Bronchial epithelial cell (primary cell): Measurements from ENCODE around the gene NRP1. TPM values are rescaled to one million over a fixed set of nuclear protein-coding genes. Genes with fewer than 3 reads are reported as not detected.

Source experiments
- DNase-seq: peaks from one replicate; pipeline ENCODE4 v3.0.0-alpha.2; 2010; ENCODE audit warnings: low read depth
- FAIRE-seq: peaks from 2 replicates; lab custom pipeline; 2011; peaks lifted over from hg19 to GRCh38; lab: Jason Lieb, UNC
- H3K27me3 ChIP-seq: 2 replicates; pipeline ENCODE4 v1.5.1; 2011; ENCODE audit warnings: low read length; ENCODE audit not compliant: control insufficient read depth, insufficient read depth
- H3K36me3 ChIP-seq: 2 replicates; pipeline ENCODE4 v1.5.1; 2011; ENCODE audit warnings: low read length; ENCODE audit not compliant: control insufficient read depth, insufficient read depth
- H3K4me3 ChIP-seq: 2 replicates; pipeline ENCODE4 v1.5.1; 2011; ENCODE audit warnings: mild to moderate bottlenecking, low read depth, low read length, control low read depth
- CTCF ChIP-seq: IDR thresholded peaks from 2 replicates; pipeline ENCODE4 v1.5.1; 2011; ENCODE audit warnings: mild to moderate bottlenecking, moderate library complexity, low read length, control low read depth, inconsistent platforms; ENCODE audit not compliant: insufficient read depth, severe bottlenecking
- total RNA-seq: library from RNA; depleted of rRNA; stranded (reverse); fragments of >200 nt; gene quantifications from 2 replicates; pipeline ENCODE4 v1.2.1, GENCODE V29; 2014

NRP1 gene
- total RNA-seq, 1 donor from 2014 or later = 21.6 TPM

GRCh38 chr10:33376976-33377657, 42.6 kb upstream of the NRP1 start:
- DNase-seq = peak; percentile 88
- Histone ChIP-seq H3K27me3 (no peaks in the 10 kb centered on the region), H3K4me3 (no peak overlapping the region), H3K36me3 (no peaks in the 10 kb centered on the region)
- TF ChIP-seq CTCF = no peak
- no peak for FAIRE-seq

- no peak for TF ChIP-seq CTCF
- DNase-seq (peak; percentile 4), FAIRE-seq (peak; percentile 62)
Observed at GRCh38 chr10:33376476-33376875, 42.0 kb upstream of the NRP1 start.

GRCh38 chr10:33373263-33373662, 38.8 kb upstream of the NRP1 start:
- no peak for DNase-seq
- Histone ChIP-seq H3K27me3 (no peaks in the 10 kb centered on the region), H3K36me3 (no peaks in the 10 kb centered on the region), H3K4me3 (no peak overlapping the region)
- FAIRE-seq = no peak
- no peak for TF ChIP-seq CTCF

More at GRCh38 chr10:33376476-33376875, 42.0 kb upstream of the NRP1 start:
- Histone ChIP-seq H3K4me3 (no peak overlapping the region), H3K27me3 (no peaks in the 10 kb centered on the region), H3K36me3 (no peaks in the 10 kb centered on the region)

- DNase-seq (no peak), FAIRE-seq (no peak)
- Histone ChIP-seq H3K36me3 (no peaks in the 10 kb centered on the region), H3K27me3 (no peaks in the 10 kb centered on the region), H3K4me3 (no peak overlapping the region)
- TF ChIP-seq CTCF = no peak
Observed at GRCh38 chr10:33371234-33371633, 36.8 kb upstream of the NRP1 start.

GRCh38 chr10:33370434-33370930, 36.0 kb upstream of the NRP1 start:
- Histone ChIP-seq H3K4me3 (no peak overlapping the region), H3K36me3 (no peaks in the 10 kb centered on the region), H3K27me3 (no peaks in the 10 kb centered on the region)
- DNase-seq = peak; percentile 32
- no peak for FAIRE-seq
- TF ChIP-seq CTCF = no peak
